ENCODE measurements around the gene FBXO46.

Gene FBXO46

GRCh38 chr19:45715139-45715538 lies 15.6 kb downstream of the FBXO46 start:
- ATAC-seq: no peak

GRCh38 chr19:45713141-45713540 lies 17.6 kb downstream of the FBXO46 start:
- TF ChIP-seq BACH2 (CRISPR knock-in tag; IDR thresholded peaks at IDR 0.05; ENCODE audit: borderline replicate concordance): no peak
- no peak for TF ChIP-seq ZC3H10 (CRISPR knock-in tag; IDR thresholded peaks at IDR 0.05)
- no peak for TF ChIP-seq ARNTL (CRISPR knock-in tag; IDR thresholded peaks at IDR 0.05; ENCODE audit: borderline replicate concordance, low read depth)
- no peak for TF ChIP-seq ESRRG (CRISPR knock-in tag; IDR thresholded peaks at IDR 0.05)
- TF ChIP-seq CSDC2 (CRISPR knock-in tag; IDR thresholded peaks at IDR 0.05): no peak
- TF ChIP-seq CSRNP3 (CRISPR knock-in tag; IDR thresholded peaks at IDR 0.05): no peak
- TF ChIP-seq OSR1 (CRISPR knock-in tag; IDR thresholded peaks at IDR 0.05): no peak
- TF ChIP-seq PATZ1 (CRISPR knock-in tag; IDR thresholded peaks at IDR 0.05; ENCODE audit: borderline replicate concordance): no peak
- no peak for TF ChIP-seq GLIS3 (CRISPR knock-in tag; IDR thresholded peaks at IDR 0.05)
- no peak for TF ChIP-seq ZNF565 (CRISPR knock-in tag; conservative IDR thresholded peaks at IDR 0.05; ENCODE audit: low read depth)
- no peak for TF ChIP-seq SNAI2 (CRISPR knock-in tag; IDR thresholded peaks at IDR 0.05)
- no peak for TF ChIP-seq TCF4 (CRISPR knock-in tag; IDR thresholded peaks at IDR 0.05; ENCODE audit: borderline replicate concordance)
- TF ChIP-seq TSHZ2 (CRISPR knock-in tag; IDR thresholded peaks at IDR 0.05): no peak
- no peak for TF ChIP-seq PPARA (CRISPR knock-in tag; IDR thresholded peaks at IDR 0.05; ENCODE audit: borderline replicate concordance)
- TF ChIP-seq ZFP3 (CRISPR knock-in tag; IDR thresholded peaks at IDR 0.05): no peak
- TF ChIP-seq CREB5 (CRISPR knock-in tag; IDR thresholded peaks at IDR 0.05; ENCODE audit: low read depth): no peak
- TF ChIP-seq POU6F1 (CRISPR knock-in tag; IDR thresholded peaks at IDR 0.05; ENCODE audit: borderline replicate concordance, low read depth): no peak
- no peak for ATAC-seq

More at GRCh38 chr19:45715139-45715538, 15.6 kb downstream of the FBXO46 start:
- TF ChIP-seq POU6F1 (CRISPR knock-in tag; IDR thresholded peaks at IDR 0.05; ENCODE audit: borderline replicate concordance, low read depth): no peak
- TF ChIP-seq ZNF70 (CRISPR knock-in tag; IDR thresholded peaks at IDR 0.05): no peak
- TF ChIP-seq OSR1 (CRISPR knock-in tag; IDR thresholded peaks at IDR 0.05): no peak
- TF ChIP-seq RARB (CRISPR knock-in tag; IDR thresholded peaks at IDR 0.05): no peak
- TF ChIP-seq ZNF8 (CRISPR knock-in tag; IDR thresholded peaks at IDR 0.05): no peak
- no peak for TF ChIP-seq TCF4 (CRISPR knock-in tag; IDR thresholded peaks at IDR 0.05; ENCODE audit: borderline replicate concordance)
- TF ChIP-seq CREB5 (CRISPR knock-in tag; IDR thresholded peaks at IDR 0.05; ENCODE audit: low read depth): no peak
- no peak for TF ChIP-seq GLIS3 (CRISPR knock-in tag; IDR thresholded peaks at IDR 0.05)
- TF ChIP-seq BACH2 (CRISPR knock-in tag; IDR thresholded peaks at IDR 0.05; ENCODE audit: borderline replicate concordance): no peak
- no peak for TF ChIP-seq CSDC2 (CRISPR knock-in tag; IDR thresholded peaks at IDR 0.05)
- no peak for TF ChIP-seq ZC3H10 (CRISPR knock-in tag; IDR thresholded peaks at IDR 0.05)
- TF ChIP-seq TOX (CRISPR knock-in tag; IDR thresholded peaks at IDR 0.05; ENCODE audit: borderline replicate concordance): no peak
- TF ChIP-seq ISL1 (CRISPR knock-in tag; IDR thresholded peaks at IDR 0.05): no peak

Data from SK-N-SH treated with all-trans-retinoic acid at 6 μM for 48 hours (cell line).